H1 (cell line): Measurements from ENCODE around the gene GPHA2. TPM values are rescaled to one million over a fixed set of nuclear protein-coding genes. Genes with fewer than 3 reads are reported as not detected.

Source experiments
- CTCF ChIA-PET: fragments of 300-600 bp; sonication (Branson Sonifier 250); formaldehyde crosslinking; loops from one replicate; lab custom pipeline; 2021; ENCODE audit not compliant: partially characterized antibody; lab: Charles Lee
- POLR2A ChIA-PET: fragments of 300-600 bp; sonication (Branson Sonifier 250); formaldehyde crosslinking; loops from one replicate; lab custom pipeline; 2021; ENCODE audit warnings: inconsistent platforms; ENCODE audit not compliant: partially characterized antibody; lab: Charles Lee
- DNase-seq, 2 experiments: peaks; one replicate each; pipeline versions ENCODE4 v3.0.0 to v3.0.0-alpha.2; 2010 to 2022; ENCODE audit warnings: low spot score in 2 of 2, low read depth in 1 of 2, mixed read lengths in 1 of 2
- FAIRE-seq: peaks from 2 replicates; lab custom pipeline; 2011; peaks lifted over from hg19 to GRCh38; lab: Jason Lieb, UNC
- H2AFZ ChIP-seq: 2 replicates; pipeline ENCODE4 v1.8.1; 2012; ENCODE audit warnings: low read length, inconsistent platforms
- H2AK5ac ChIP-seq: 2 replicates; pipeline ENCODE4 v1.6.1; 2013; ENCODE audit warnings: low read depth, low read length
- H2BK120ac ChIP-seq: replicated peaks from 2 replicates; pipeline ENCODE3; 2013; ENCODE audit warnings: low read depth, low read length, inconsistent platforms
- H2BK12ac ChIP-seq: 2 replicates; pipeline ENCODE4 v1.6.1; 2013; ENCODE audit warnings: low read depth, low read length
- H2BK15ac ChIP-seq: 2 replicates; pipeline ENCODE4 v1.6.1; 2013; ENCODE audit warnings: low read length
- H2BK20ac ChIP-seq: 2 replicates; pipeline ENCODE4 v1.6.1; 2013; ENCODE audit warnings: low read length
- H2BK5ac ChIP-seq: 2 replicates; pipeline ENCODE4 v1.6.1; 2013; ENCODE audit warnings: low read depth, low read length
- H3K14ac ChIP-seq: 2 replicates; pipeline ENCODE4 v1.6.1; 2013; ENCODE audit warnings: inconsistent platforms; ENCODE audit not compliant: insufficient read length
- H3K18ac ChIP-seq: 2 replicates; pipeline ENCODE4 v1.6.1; 2013; ENCODE audit warnings: low read length; ENCODE audit errors: extremely low read depth
- H3K23ac ChIP-seq: 2 replicates; pipeline ENCODE4 v1.6.1; 2013; ENCODE audit warnings: inconsistent platforms; ENCODE audit not compliant: insufficient read length
- H3K23me2 ChIP-seq: 2 replicates; pipeline ENCODE4 v1.6.1; 2013; ENCODE audit warnings: low read depth, low read length
- H3K27ac ChIP-seq: 2 replicates; pipeline ENCODE4 v1.6.1; 2011; ENCODE audit warnings: low read depth, low read length, inconsistent platforms
- H3K27me3 ChIP-seq, 4 experiments: replicated peaks in 1 of 4; 1 replicate in 1 of 4; 2 replicates in 3 of 4; pipeline versions ENCODE4 v1.6.1 to v1.8.1; 2011 to 2013; ENCODE audit warnings: low read length in 3 of 4, mild to moderate bottlenecking in 3 of 4, inconsistent platforms in 2 of 4, mixed read lengths in 2 of 4, moderate library complexity in 1 of 4; ENCODE audit not compliant: control insufficient read depth in 3 of 4, insufficient read depth in 3 of 4; ENCODE audit errors: extremely low read depth in 1 of 4
- H3K36me3 ChIP-seq, 4 experiments: 2 replicates each; pipeline versions ENCODE4 v1.6.1 to v1.8.1; 2011 to 2013; ENCODE audit warnings: mild to moderate bottlenecking in 4 of 4, low read length in 3 of 4, moderate library complexity in 2 of 4, control low read depth in 1 of 4, inconsistent platforms in 1 of 4; ENCODE audit not compliant: insufficient read depth in 4 of 4, control insufficient read depth in 2 of 4
- H3K4ac ChIP-seq: replicated peaks from 2 replicates; pipeline ENCODE3; 2013; ENCODE audit warnings: low read length, low read depth, mixed read lengths, inconsistent platforms; ENCODE audit not compliant: insufficient read length
- H3K4me1 ChIP-seq, 4 experiments: replicated peaks in 1 of 4; 1 replicate in 1 of 4; 2 replicates in 3 of 4; pipeline versions ENCODE4 v1.6.1 to v1.8.1; 2011 to 2013; ENCODE audit warnings: low read length in 3 of 4, inconsistent platforms in 2 of 4, mixed read lengths in 1 of 4; ENCODE audit not compliant: insufficient read depth in 4 of 4, control insufficient read depth in 3 of 4
- H3K4me2 ChIP-seq, 2 experiments: 2 replicates each; pipeline versions ENCODE4 v1.6.1 to v1.8.1; 2011 to 2013; ENCODE audit warnings: low read depth in 2 of 2, low read length in 2 of 2, control low read depth in 1 of 2, inconsistent platforms in 1 of 2, mild to moderate bottlenecking in 1 of 2; ENCODE audit not compliant: insufficient read depth in 1 of 2
- H3K4me3 ChIP-seq, 4 experiments: fragments of 200-600, 300-600 bp in 1 of 4; sonication (generic), shearing (Covaris generic), sonication (Bioruptor Twin) in 1 of 4; 2 replicates each; pipeline versions ENCODE4 v1.5.1 to v1.8.1; 2011 to 2016; ENCODE audit warnings: low read length in 4 of 4, low read depth in 3 of 4, control low read depth in 2 of 4, inconsistent platforms in 2 of 4, mild to moderate bottlenecking in 2 of 4, mixed read lengths in 1 of 4, moderate library complexity in 1 of 4; ENCODE audit not compliant: insufficient read depth in 2 of 4; ENCODE audit errors: extremely low read depth in 1 of 4
- H3K56ac ChIP-seq: replicated peaks from 2 replicates; pipeline ENCODE3; 2013; ENCODE audit warnings: low read depth, mild to moderate bottlenecking, mixed read lengths, low read length, inconsistent platforms; ENCODE audit not compliant: insufficient read length
- H3K79me1 ChIP-seq: 2 replicates; pipeline ENCODE4 v1.6.1; 2013; ENCODE audit warnings: low read depth, low read length, control low read depth
- H3K79me2 ChIP-seq, 2 experiments: 2 replicates each; pipeline versions ENCODE4 v1.6.1 to v1.8.1; 2012 to 2013; ENCODE audit warnings: low read length in 2 of 2, mild to moderate bottlenecking in 2 of 2, inconsistent platforms in 1 of 2; ENCODE audit not compliant: insufficient read depth in 2 of 2, control insufficient read depth in 1 of 2
- H3K9ac ChIP-seq, 4 experiments: replicated peaks in 1 of 4; 1 replicate in 1 of 4; 2 replicates in 3 of 4; pipeline versions ENCODE4 v1.6.1 to v1.8.1; 2011 to 2013; ENCODE audit warnings: low read depth in 3 of 4, low read length in 3 of 4, control low read depth in 2 of 4, mild to moderate bottlenecking in 2 of 4, moderate library complexity in 2 of 4, inconsistent platforms in 1 of 4; ENCODE audit errors: extremely low read depth in 1 of 4
- H3K9me3 ChIP-seq, 2 experiments: 2 replicates each; pipeline versions ENCODE4 v1.6.1 to v1.8.1; 2012 to 2013; ENCODE audit warnings: mild to moderate bottlenecking in 2 of 2, moderate library complexity in 2 of 2, control low read depth in 1 of 2, inconsistent platforms in 1 of 2, low read depth in 1 of 2, low read length in 1 of 2, mixed read lengths in 1 of 2; ENCODE audit not compliant: insufficient read depth in 2 of 2
- H4K20me1 ChIP-seq, 2 experiments: replicated peaks in 1 of 2; 2 replicates each; pipeline versions ENCODE3 to v1.8.1; 2011 to 2013; ENCODE audit warnings: inconsistent platforms in 2 of 2, low read length in 2 of 2, mild to moderate bottlenecking in 1 of 2; ENCODE audit not compliant: insufficient read depth in 2 of 2, control insufficient read depth in 1 of 2
- H4K5ac ChIP-seq: 2 replicates; pipeline ENCODE4 v1.6.1; 2013; ENCODE audit warnings: low read length, low read depth, mixed read lengths, inconsistent platforms; ENCODE audit not compliant: insufficient read length
- H4K8ac ChIP-seq: 2 replicates; pipeline ENCODE4 v1.8.0; 2013; ENCODE audit warnings: mild to moderate bottlenecking, moderate library complexity, low read length, inconsistent platforms; ENCODE audit not compliant: insufficient read depth; ENCODE audit errors: extremely low read depth
- H4K91ac ChIP-seq: replicated peaks from 2 replicates; pipeline ENCODE3; 2013; ENCODE audit warnings: low read length, mixed read lengths, inconsistent platforms; ENCODE audit not compliant: insufficient read length
- CEBPB ChIP-seq: IDR thresholded peaks from 2 replicates; pipeline ENCODE4 v1.6.1; 2012; ENCODE audit warnings: low read depth, low read length
- CTBP2 ChIP-seq: IDR thresholded peaks from 2 replicates; pipeline ENCODE4 v1.7.0; 2011; ENCODE audit warnings: borderline replicate concordance, mild to moderate bottlenecking, moderate library complexity, mixed read lengths, low read length; ENCODE audit not compliant: insufficient read depth, insufficient read length
- E2F6 ChIP-seq: IDR thresholded peaks from 2 replicates; pipeline ENCODE4 v1.6.1; 2012; ENCODE audit warnings: inconsistent platforms
- GABPA ChIP-seq: IDR thresholded peaks from 2 replicates; pipeline ENCODE4 v1.6.1; 2011; ENCODE audit warnings: mild to moderate bottlenecking, low read length, moderate library complexity, borderline replicate concordance; ENCODE audit not compliant: insufficient read depth
- WGBS, 2 experiments: shearing (Covaris generic) in 1 of 2; methylation state at CpG; one replicate each; pipeline versions ENCODE4 v1.1.6 to v1.1.7; 2013 to 2015; ENCODE audit warnings: low lambda C conversion rate in 2 of 2, mixed read lengths in 2 of 2, inconsistent platforms in 1 of 2, low coverage in 1 of 2, missing lambda C conversion rate in 1 of 2; ENCODE audit not compliant: insufficient replicate concordance in 2 of 2, insufficient coverage in 1 of 2, insufficient read length in 1 of 2; ENCODE audit errors: extremely low coverage in 1 of 2, missing lambda C conversion rate in 1 of 2; 5-methylcytosine and 5-hydroxymethylcytosine counted together
- polyA plus RNA-seq, 7 experiments: library from polyadenylated mRNA; depleted of rRNA in 3 of 7; stranded (reverse) in 5 of 7; unstranded in 2 of 7; fragments of >200 nt in 5 of 7; fragments of 200-250 nt in 2 of 7; gene quantifications; 1 replicate in 5 of 7; 2 replicates in 1 of 7; 4 replicates in 1 of 7; pipeline versions ENCODE4 v1.2.1 to v1.2.3, GENCODE V29; 2011 to 2013; ENCODE audit warnings: missing spikeins in 2 of 7, mixed read lengths in 2 of 7
- total RNA-seq: library from RNA; stranded (reverse); fragmentation: NEBNext Ultra II Directional; extraction: Animal tissue kit (Norgen Biotek cat#: 25700); gene quantifications from 2 replicates; pipeline ENCODE4 v1.2.1, GENCODE V29; 2021
- TF ChIP-seq, protein P1 (sequence below): IDR thresholded peaks from 2 replicates; pipeline ENCODE4 v1.6.1; 2011; ENCODE audit warnings: low read depth, mild to moderate bottlenecking, low read length; ENCODE audit not compliant: insufficient read depth

GPHA2 gene
- total and polyA plus RNA-seq, 2 of the 8 experiments (the other 6 are each of a cell fraction or from before 2014, with no cell fraction given): 0.97 to 4.4 TPM

GRCh38 chr11:64959498-64959897 lies 23.8 kb upstream of the GPHA2 start:
- 89% methylated on average over 3 of the region's 3 CpGs; no CpG with 5 or more reads in 1 of the 2 experiments for WGBS, 2 experiments
- no peaks in the 10 kb centered on the region for H3K79me2 ChIP-seq
- no peak overlapping the region for H3K4me2 ChIP-seq
- ChIA-PET CTCF (interaction anchor here (1.3 kb wide), 1 partner anchor 37 kb away, joined by 3 read pairs; the partner anchor contains the start of gene BATF2), POLR2A (no interaction called here)
- no peak overlapping the region for H2BK20ac ChIP-seq
- no peak overlapping the region for H2AK5ac ChIP-seq
- H3K14ac ChIP-seq: no peak overlapping the region
- H3K23me2 ChIP-seq: no peaks in the 10 kb centered on the region
- H4K5ac ChIP-seq: no peak overlapping the region
- H4K91ac ChIP-seq: no peak overlapping the region
- TF ChIP-seq CEBPB (no peak), GABPA (no peak), CTBP2 (no peak), E2F6 (no peak)
- TF ChIP-seq, protein P1, sequence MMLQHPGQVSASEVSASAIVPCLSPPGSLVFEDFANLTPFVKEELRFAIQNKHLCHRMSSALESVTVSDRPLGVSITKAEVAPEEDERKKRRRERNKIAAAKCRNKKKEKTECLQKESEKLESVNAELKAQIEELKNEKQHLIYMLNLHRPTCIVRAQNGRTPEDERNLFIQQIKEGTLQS: no peak
- no peak overlapping the region for H2BK15ac ChIP-seq
- no peaks in the 10 kb centered on the region for H3K36me3 ChIP-seq
- H3K9ac ChIP-seq: no peak overlapping the region
- H3K9me3 ChIP-seq: no peaks in the 10 kb centered on the region
- FAIRE-seq (no peak), DNase-seq (no peak)
- no peak overlapping the region for H2BK5ac ChIP-seq
- no peak overlapping the region for H3K4me3 ChIP-seq
- H3K23ac ChIP-seq: no peak overlapping the region
- no peak overlapping the region for H2BK12ac ChIP-seq
- no peak overlapping the region for H3K4ac ChIP-seq
- no peak overlapping the region for H2AFZ ChIP-seq
- no peaks in the 10 kb centered on the region for H3K4me1 ChIP-seq
- H4K8ac ChIP-seq: no peak overlapping the region
- H2BK120ac ChIP-seq: no peak overlapping the region
- no peak overlapping the region for H3K27ac ChIP-seq
- H3K27me3 ChIP-seq: no peaks in the 10 kb centered on the region
- no peaks in the 10 kb centered on the region for H3K79me1 ChIP-seq
- H4K20me1 ChIP-seq: no peaks in the 10 kb centered on the region
- H3K56ac ChIP-seq: no peak overlapping the region
- H3K18ac ChIP-seq: no peak overlapping the region
